Activated CD8-positive, alpha-beta memory T cell treated with anti-CD3 and anti-CD28 coated beads for 1 hour (primary cell): ENCODE measurements around the gene VMAC.
"Not testable (repeated sequence)": the region's sequence is repeated elsewhere in the genome, so short reads cannot be mapped to it uniquely, and the experiment has no call there.

ENCODE experiments used
- DNase-seq, 2 donors: peaks; one replicate each; pipeline ENCODE4 v3.0.0-alpha.2; 2020; ENCODE audit warnings: low read depth in 1 of 2; ENCODE audit errors: extremely low read depth in 1 of 2

The VMAC gene

DNA sequence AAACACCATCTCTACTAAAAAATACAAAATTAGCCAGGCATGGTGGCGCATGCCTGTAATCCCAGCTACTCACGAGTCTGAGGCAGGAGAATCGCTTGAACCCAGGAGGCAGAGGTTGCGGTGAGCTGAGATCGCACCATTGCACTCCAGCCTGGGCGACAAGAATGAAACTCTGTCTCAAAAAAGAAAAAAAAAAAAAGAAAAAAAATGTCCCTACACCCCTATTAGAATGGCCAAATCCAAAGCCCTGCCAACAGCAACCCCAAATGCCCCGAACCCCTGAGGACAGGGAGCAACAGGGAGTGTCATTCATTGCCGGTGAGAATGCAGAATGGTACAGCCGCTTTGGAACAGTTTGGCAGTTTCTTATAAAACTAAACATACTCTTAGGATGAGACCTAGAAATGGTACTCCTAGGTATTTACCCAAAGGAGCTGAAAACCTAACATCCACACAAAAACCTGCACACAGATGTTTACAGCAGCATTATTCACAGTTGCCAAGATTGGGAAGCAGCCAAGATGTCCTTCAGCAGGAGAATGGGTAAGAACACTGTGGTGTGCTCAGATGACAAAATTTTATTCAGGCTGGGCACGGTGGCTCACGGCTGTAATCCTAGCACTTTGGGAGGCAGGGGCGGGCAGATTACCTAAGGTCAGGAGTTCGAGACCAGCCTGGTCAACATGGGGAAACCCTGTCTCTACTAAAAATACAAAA, 21.4 kb upstream of the VMAC start:
- not testable (repeated sequence) for DNase-seq

GRCh38 chr19:5884065-5884811, 20.4 kb upstream of the VMAC start:
- DNase-seq, result not testable (repeated sequence)

DNA sequence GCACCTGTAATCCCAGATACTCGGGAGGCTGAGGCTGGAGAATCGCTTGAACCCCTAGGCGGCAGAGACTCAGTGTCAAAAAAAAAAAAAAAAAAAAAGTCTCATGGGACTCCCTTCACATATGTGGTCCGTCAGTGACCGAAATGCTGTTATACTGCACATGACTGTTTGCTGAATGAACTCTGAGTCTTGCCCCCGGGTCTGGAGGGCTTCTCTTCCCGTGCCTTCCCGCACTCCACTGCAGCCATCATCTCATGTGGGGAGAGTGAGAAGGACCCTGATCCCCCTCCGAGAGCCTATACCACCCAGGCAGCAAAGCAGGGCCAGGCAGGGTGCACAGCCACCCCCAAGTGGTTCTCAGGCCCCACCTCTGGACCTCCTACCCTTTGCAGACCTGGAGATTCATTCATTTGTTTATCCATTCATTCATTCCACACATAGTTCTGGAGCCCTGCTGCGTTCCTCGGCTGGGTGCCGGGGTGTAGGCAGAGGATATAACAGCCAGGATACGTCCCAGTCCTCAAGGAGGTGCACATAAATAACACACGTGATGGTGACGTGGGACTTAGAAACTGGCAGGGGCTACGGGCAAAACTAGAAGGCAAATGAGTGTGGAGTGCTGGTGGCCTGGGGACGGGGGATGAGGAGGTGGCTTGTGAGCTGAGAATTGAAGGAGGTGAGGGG, 15.2 kb upstream of the VMAC start:
- no peak for DNase-seq

- no peak for DNase-seq
Observed at GRCh38 chr19:5890099-5890498, 14.6 kb upstream of the VMAC start.

DNA sequence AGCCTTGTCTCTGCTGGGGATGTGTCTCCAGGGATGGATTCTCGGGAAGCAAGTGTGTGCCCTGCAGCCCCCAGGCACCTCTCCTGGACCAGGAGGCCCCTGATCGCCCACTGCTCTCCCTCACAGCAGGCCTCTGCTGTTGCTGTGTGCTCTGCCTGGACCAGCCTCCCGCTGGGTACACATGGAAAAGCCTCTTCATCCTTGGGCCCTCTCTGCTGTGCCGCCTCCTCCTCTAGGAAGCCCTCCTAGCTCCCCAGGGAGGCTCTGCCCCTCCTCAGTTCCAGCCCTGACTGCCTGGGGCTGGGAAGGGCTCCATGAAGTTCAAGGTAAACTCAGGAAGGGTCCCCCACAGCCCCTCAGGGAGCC, 13.1 kb upstream of the VMAC start:
- no peak for DNase-seq

- DNase-seq, result no peak
Observed at GRCh38 chr19:5891938-5892771, 12.5 kb upstream of the VMAC start.

- DNase-seq, result no peak
Observed at GRCh38 chr19:5892772-5893275, 11.8 kb upstream of the VMAC start.

- DNase-seq, result no peak
Observed at GRCh38 chr19:5893296-5893903, 11.3 kb upstream of the VMAC start.

- DNase-seq, result no peak
Observed at GRCh38 chr19:5893907-5894703, 10.6 kb upstream of the VMAC start.

DNA sequence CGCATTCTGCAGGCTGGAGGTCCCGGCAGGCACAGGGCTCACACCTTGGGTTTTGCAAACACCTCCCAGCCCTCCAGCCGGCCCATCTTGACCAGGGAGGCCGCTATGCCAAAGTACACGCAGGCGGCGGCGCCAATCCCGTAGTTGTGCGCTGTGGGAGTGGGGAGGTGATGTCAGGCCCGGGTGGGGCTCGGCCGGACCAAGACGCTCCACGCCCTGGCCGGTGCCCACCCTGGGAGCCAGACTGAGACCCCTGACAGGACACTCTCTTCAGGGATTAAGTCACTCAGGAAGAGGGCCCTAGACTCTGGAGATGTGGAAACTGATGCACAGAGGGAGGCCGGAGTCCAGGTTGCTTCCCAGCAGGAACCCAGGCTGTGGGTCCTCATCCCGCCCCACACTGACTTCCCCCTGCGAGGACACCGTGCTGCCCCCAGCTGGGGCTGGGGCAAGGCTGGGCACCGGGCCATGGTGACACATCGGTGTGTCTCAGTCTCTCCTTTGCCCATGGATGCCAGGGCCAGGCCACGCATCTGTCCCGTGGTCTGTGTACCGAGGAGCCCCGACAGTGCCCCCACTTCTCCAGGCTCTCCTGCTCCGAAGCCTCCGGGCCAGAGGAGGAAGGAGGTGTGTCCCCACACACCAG, 9.8 kb upstream of the VMAC start:
- DNase-seq, result no peak

DNA sequence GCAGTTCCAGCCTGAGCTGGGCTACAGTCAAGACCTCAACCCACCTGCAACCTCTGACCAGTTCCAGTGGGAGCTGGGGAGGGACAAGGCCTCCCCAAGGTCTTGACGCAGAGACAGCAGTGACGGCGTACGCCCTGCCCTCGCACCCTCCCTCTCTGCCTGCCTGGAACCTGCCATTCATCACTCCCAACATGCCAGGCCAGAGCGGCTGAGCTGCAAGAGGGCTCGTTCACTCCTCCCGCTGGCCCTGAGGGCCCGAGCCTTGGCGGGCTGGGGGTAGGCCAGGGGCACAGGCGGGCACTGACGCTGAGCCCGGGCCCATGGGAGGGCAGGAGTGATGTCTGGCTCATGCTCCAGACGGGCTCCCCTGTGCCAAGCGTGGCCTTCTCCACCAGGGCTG, 9.3 kb upstream of the VMAC start:
- DNase-seq, result no peak

- no peak for DNase-seq
Observed at GRCh38 chr19:5895890-5896289, 8.8 kb upstream of the VMAC start.

GRCh38 chr19:5896365-5897076, 8.2 kb upstream of the VMAC start:
- no peak for DNase-seq

GRCh38 chr19:5897189-5897969, 7.3 kb upstream of the VMAC start:
- DNase-seq, result no peak

- DNase-seq, result no peak
Observed at GRCh38 chr19:5899728-5900526, 4.7 kb upstream of the VMAC start.

DNA sequence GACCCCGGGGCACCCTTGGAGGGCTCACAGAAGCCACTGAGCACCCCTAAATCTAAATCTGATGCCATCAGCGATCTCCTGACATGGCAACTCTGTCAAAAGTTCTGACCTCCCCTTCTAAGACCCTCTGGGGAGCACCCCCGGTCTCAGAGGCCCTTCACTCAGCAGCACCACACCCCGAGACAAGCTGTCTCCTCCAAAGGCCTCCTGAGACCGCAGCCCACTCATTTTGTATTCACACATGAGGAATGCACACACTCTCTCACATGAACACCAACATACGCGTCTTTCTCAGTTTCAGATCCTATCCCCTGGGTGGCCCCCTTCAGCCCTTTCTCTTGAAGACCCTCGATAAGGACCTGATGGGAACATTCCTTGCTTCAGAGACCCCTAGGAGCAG, 3.7 kb upstream of the VMAC start:
- DNase-seq, result no peak

DNA sequence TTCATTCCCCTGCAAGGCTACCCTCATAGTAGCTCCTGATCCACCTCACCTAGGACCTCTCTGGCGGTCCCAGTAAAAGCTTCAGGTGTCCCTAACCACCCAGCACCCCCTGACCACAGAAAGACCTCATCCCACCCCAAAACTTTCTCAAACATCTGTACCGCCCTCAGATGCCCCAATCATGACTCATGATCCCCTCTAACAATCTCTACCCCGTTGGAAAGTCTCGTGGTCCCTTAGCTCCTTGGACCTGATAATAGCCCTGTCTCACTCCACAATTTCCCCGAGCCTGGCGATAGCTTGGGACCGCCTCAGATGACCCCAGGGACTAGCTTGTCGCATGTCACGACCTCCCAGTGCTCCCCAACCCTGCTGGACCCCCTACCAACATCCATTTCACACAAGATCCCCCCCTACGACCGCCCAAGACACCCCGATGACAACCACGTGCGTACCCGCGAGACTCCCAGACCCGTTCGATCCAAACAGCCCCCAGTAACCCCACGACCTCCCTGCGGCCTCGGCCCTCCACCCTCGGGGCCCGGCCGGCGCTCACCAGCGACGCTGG, 1.5 kb upstream of the VMAC start:
- DNase-seq, result no peak
